ENCODE results near the gene SYNE1. TPM values are rescaled to one million over a fixed set of nuclear protein-coding genes. Genes with fewer than 3 reads are reported as not detected.

The SYNE1 gene
- total RNA-seq, 1 experiment from 2014 or later = 3.0 TPM

DNA sequence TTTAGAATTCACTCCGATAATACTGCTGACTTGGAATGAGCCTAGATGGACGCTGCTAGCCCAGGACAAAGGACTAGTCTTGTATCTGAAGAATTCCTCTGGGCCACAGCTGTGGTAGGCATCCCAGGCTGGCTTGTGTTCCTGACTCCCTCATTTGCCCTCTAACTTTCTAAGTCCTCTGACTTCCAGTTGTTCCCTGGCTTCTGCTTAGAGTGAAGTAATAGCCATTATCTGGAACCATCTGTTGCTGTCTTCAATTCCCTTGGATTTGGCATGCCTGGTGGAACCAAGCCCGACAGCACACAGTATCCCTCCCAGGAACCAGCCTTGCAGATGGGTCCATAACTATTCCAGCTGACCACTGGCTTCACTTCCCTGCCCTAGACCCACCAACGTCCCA is 376.0 kb downstream of the SYNE1 start:
- H3K4me2 ChIP-seq (ENCODE audit: insufficient read depth, insufficient read length, low read length) = no peak overlapping the region
- Mint-ChIP-seq H3K4me1 (no peaks in the 10 kb centered on the region), H3K4me3 (no peak overlapping the region), H3K27me3 (ENCODE audit: low read depth) (no peaks in the 10 kb centered on the region), H3K9me3 (peaks cover 22 to 38% of the 10 kb centered on the region in 2 experiments), H3K36me3 (ENCODE audit: insufficient read depth in 1 of 3, low read depth in 3 of 3) (peaks cover 10 to 14% (median 13%) of the 10 kb centered on the region in 3 experiments; a peak in 5 of 7 replicates), H3K27ac (peak overlapping the region in 1 of 3 experiments; percentile 80; a peak in 1 of 7 replicates)
- H4K20me1 ChIP-seq (ENCODE audit: control insufficient read depth, insufficient read depth, insufficient read length) = no peaks in the 10 kb centered on the region
- WGBS (ENCODE audit: extremely low coverage, insufficient read length, low lambda C conversion rate) = no CpG with 5 or more reads among the region's 4 CpGs
- H2BK15ac ChIP-seq (ENCODE audit: low read depth, low read length) = no peak overlapping the region
- H2AK5ac ChIP-seq (ENCODE audit: insufficient read length, low read length) = no peak overlapping the region
- H3K14ac ChIP-seq (ENCODE audit: insufficient read depth, low read length) = no peak overlapping the region; the same call in 1 of the 2 replicates
- H3K18ac ChIP-seq (ENCODE audit: insufficient read length, low read depth, low read length) = no peak overlapping the region
- H4K5ac ChIP-seq (ENCODE audit: insufficient read length, low read depth, low read length) = no peak overlapping the region
- H2BK120ac ChIP-seq (ENCODE audit: low read depth, low read length, poor library complexity, severe bottlenecking) = no peak overlapping the region
- H3K9ac ChIP-seq (ENCODE audit: extremely low read depth, insufficient read length, low read length) = no peak overlapping the region
- H3K9me3 ChIP-seq (ENCODE audit: control insufficient read depth, low read depth, low read length) = peaks cover 16% of the 10 kb centered on the region
- no peak overlapping the region for H3K4ac ChIP-seq (ENCODE audit: low read depth, low read length)
- no peak overlapping the region for H3K27ac ChIP-seq (ENCODE audit: insufficient read length, low read depth, low read length)
- no peak for DNase-seq
- H2BK20ac ChIP-seq (ENCODE audit: low read depth, low read length, poor library complexity, severe bottlenecking) = no peak overlapping the region
- H2BK5ac ChIP-seq (ENCODE audit: insufficient read length, low read length) = no peak overlapping the region
- no peak overlapping the region for H3K23ac ChIP-seq (ENCODE audit: insufficient read length, low read depth, low read length)
- no peak overlapping the region for H3T11ph ChIP-seq (ENCODE audit: low read length)
- H4K91ac ChIP-seq (ENCODE audit: insufficient read length, low read depth, low read length) = no peak overlapping the region
- no peaks in the 10 kb centered on the region for H3K27me3 ChIP-seq (ENCODE audit: insufficient read depth, low read length)
- H3K56ac ChIP-seq (ENCODE audit: insufficient read length, low read depth, low read length) = no peak overlapping the region
- no peaks in the 10 kb centered on the region for H3K23me2 ChIP-seq (ENCODE audit: insufficient read length, low read depth, low read length, poor library complexity, severe bottlenecking)
- no peaks in the 10 kb centered on the region for H3K4me1 ChIP-seq (ENCODE audit: insufficient read depth, low read length)
- no peaks in the 10 kb centered on the region for H3K79me1 ChIP-seq (ENCODE audit: insufficient read depth, low read depth, low read length, poor library complexity, severe bottlenecking)
- no peak overlapping the region for H4K8ac ChIP-seq (replicated peaks; ENCODE audit: insufficient read length, low read depth, low read length)
- H2BK12ac ChIP-seq (ENCODE audit: insufficient read length, low read depth, low read length) = no peak overlapping the region
- no peaks in the 10 kb centered on the region for H3K79me2 ChIP-seq (ENCODE audit: insufficient read depth, low read length)
- H2AFZ ChIP-seq (ENCODE audit: low read length) = no peak overlapping the region
- TF ChIP-seq, protein P1, sequence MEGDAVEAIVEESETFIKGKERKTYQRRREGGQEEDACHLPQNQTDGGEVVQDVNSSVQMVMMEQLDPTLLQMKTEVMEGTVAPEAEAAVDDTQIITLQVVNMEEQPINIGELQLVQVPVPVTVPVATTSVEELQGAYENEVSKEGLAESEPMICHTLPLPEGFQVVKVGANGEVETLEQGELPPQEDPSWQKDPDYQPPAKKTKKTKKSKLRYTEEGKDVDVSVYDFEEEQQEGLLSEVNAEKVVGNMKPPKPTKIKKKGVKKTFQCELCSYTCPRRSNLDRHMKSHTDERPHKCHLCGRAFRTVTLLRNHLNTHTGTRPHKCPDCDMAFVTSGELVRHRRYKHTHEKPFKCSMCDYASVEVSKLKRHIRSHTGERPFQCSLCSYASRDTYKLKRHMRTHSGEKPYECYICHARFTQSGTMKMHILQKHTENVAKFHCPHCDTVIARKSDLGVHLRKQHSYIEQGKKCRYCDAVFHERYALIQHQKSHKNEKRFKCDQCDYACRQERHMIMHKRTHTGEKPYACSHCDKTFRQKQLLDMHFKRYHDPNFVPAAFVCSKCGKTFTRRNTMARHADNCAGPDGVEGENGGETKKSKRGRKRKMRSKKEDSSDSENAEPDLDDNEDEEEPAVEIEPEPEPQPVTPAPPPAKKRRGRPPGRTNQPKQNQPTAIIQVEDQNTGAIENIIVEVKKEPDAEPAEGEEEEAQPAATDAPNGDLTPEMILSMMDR (conservative IDR thresholded peaks at IDR 0.05) = no peak
